Muscle of arm (tissue), 12 donors: ENCODE measurements around the gene PDS5B. TPM values are rescaled to one million over a fixed set of nuclear protein-coding genes. Genes with fewer than 3 reads are reported as not detected.
A peak's percentile ranks its signal among the peaks of the same experiment; 100 is the strongest.
"Not testable (repeated sequence)": the region's sequence is repeated elsewhere in the genome, so short reads cannot be mapped to it uniquely, and the experiment has no call there.

Experiments used
- DNase-seq: peaks from one replicate; pipeline ENCODE4 v3.0.0-alpha.2; 2013
- polyA plus RNA-seq, 12 donors: library from polyadenylated mRNA; unstranded; fragments of 120-200 nt; gene quantifications; one replicate each; pipeline ENCODE4 v1.2.1, GENCODE V29; 2013; ENCODE audit not compliant: insufficient read length in 12 of 12

Gene PDS5B
- polyA plus RNA-seq, 12 donors, result 32.8 to 96.6 (median 43.0) TPM; not detected in 1

- DNase-seq, result no peak
Measured at GRCh38 chr13:32779119-32779518, 192.9 kb downstream of the PDS5B start.

GRCh38 chr13:32781906-32782305 is 195.7 kb downstream of the PDS5B start:
- DNase-seq, result no peak

GRCh38 chr13:32783067-32783466 is 196.8 kb downstream of the PDS5B start:
- DNase-seq, result no peak

GRCh38 chr13:32790731-32791130 is 204.5 kb downstream of the PDS5B start:
- DNase-seq, result no peak

GRCh38 chr13:32791545-32792172 is 205.4 kb downstream of the PDS5B start:
- no peak for DNase-seq

- no peak for DNase-seq
Measured at GRCh38 chr13:32796754-32797153, 210.5 kb downstream of the PDS5B start.

GRCh38 chr13:32802159-32802558 is 215.9 kb downstream of the PDS5B start:
- DNase-seq, result no peak

GRCh38 chr13:32804673-32805230 is 218.5 kb downstream of the PDS5B start:
- DNase-seq, result no peak

- DNase-seq, result peak; percentile 20
Measured at GRCh38 chr13:32811297-32811800, 225.1 kb downstream of the PDS5B start.

GRCh38 chr13:32821149-32821688 is 235.0 kb downstream of the PDS5B start:
- no peak for DNase-seq

- DNase-seq, result no peak
Measured at GRCh38 chr13:32822771-32823170, 236.5 kb downstream of the PDS5B start.

- DNase-seq, result no peak
Measured at GRCh38 chr13:32823597-32823996, 237.3 kb downstream of the PDS5B start.

- no peak for DNase-seq
Measured at GRCh38 chr13:32824061-32824460, 237.8 kb downstream of the PDS5B start.

- no peak for DNase-seq
Measured at GRCh38 chr13:32824675-32825074, 238.4 kb downstream of the PDS5B start.

GRCh38 chr13:32825481-32825880 is 239.2 kb downstream of the PDS5B start:
- no peak for DNase-seq

- DNase-seq, result not testable (repeated sequence)
Measured at GRCh38 chr13:32826372-32826771, 240.1 kb downstream of the PDS5B start.

Other genes with a start within 250 kb of the PDS5B start
- 10 to 100 TPM in 4 of 12 donors, 1 to 10 TPM in 7, not detected in 1; 5.5 to 16.6 (median 9.1) TPM for gene N4BP2L1, start 158.3 kb upstream of the PDS5B start, polyA plus RNA-seq
- 100 to 1,000 TPM in 7 of 12 donors, 10 to 100 TPM in 4, not detected in 1; 87.1 to 187 (median 135) TPM for gene N4BP2L2, start 47.7 kb upstream of the PDS5B start, polyA plus RNA-seq